GM12878 (cell line): Measurements from ENCODE around the gene KCNK13. TPM values are rescaled to one million over a fixed set of nuclear protein-coding genes. Genes with fewer than 3 reads are reported as not detected.

Source experiments
- ATAC-seq: fragments of 200-7000 bp; cut with Tn5 transposase; 3 replicates; pipeline ENCODE4 v1.9.1; 2020; ENCODE audit warnings: mild to moderate bottlenecking, moderate library complexity
- BruUV-seq: library from RNA; stranded (reverse); fragments of 400-500 nt; replicated peaks from 2 replicates; lab custom pipeline; 2021; lab: Mats Ljungman, UMichigan
- CTCF ChIA-PET: fragments of 300-600 bp; sonication (Branson Sonifier 250); formaldehyde crosslinking; extraction: SDS; loops from one replicate; lab custom pipeline; 2021; ENCODE audit warnings: inconsistent platforms; lab: Yijun Ruan, JAX
- POLR2A ChIA-PET: fragments of 350-600 bp; formaldehyde crosslinking; extraction: SDS; loops from one replicate; lab custom pipeline; 2021; ENCODE audit warnings: inconsistent platforms; lab: Charles Lee
- RAD21 ChIA-PET: fragments of 300-600 bp; sonication (Branson Sonifier 250); formaldehyde crosslinking; loops from one replicate; lab custom pipeline; 2023; ENCODE audit warnings: antibody characterized with exemption; ENCODE audit not compliant: unreplicated experiment; lab: Charles Lee
- SMC1A ChIA-PET: fragments of 300-600 bp; sonication (Branson Sonifier 250); formaldehyde crosslinking; loops from one replicate; lab custom pipeline; 2023; ENCODE audit not compliant: unreplicated experiment, uncharacterized antibody; lab: Charles Lee
- DNase-seq: peaks from one replicate; pipeline ENCODE4 v3.0.0-alpha.2; 2011; ENCODE audit warnings: low read depth, low spot score
- FAIRE-seq: peaks from 3 replicates; lab custom pipeline; 2011; peaks lifted over from hg19 to GRCh38; lab: Jason Lieb, UNC
- H2AFZ ChIP-seq: 2 replicates; pipeline ENCODE4 v1.6.0; 2011; ENCODE audit warnings: low read depth, low read length, control low read depth; ENCODE audit not compliant: control insufficient read depth
- H3K27ac ChIP-seq: 2 replicates; pipeline ENCODE4 v1.5.1; 2011; ENCODE audit warnings: control low read depth; ENCODE audit not compliant: control insufficient read depth, insufficient read depth
- H3K27me3 ChIP-seq, 2 experiments: replicated peaks in 1 of 2; 2 replicates each; pipeline versions ENCODE4 v1.6.0 to v1.6.1; 2011; ENCODE audit warnings: low read length in 1 of 2; ENCODE audit not compliant: control insufficient read depth in 2 of 2, insufficient read depth in 2 of 2
- H3K36me3 ChIP-seq, 2 experiments: 2 replicates each; pipeline ENCODE4 v1.5.1; 2011; ENCODE audit warnings: low read length in 1 of 2; ENCODE audit not compliant: control insufficient read depth in 2 of 2, insufficient read depth in 2 of 2
- H3K4me1 ChIP-seq: 2 replicates; pipeline ENCODE4 v1.6.1; 2011; ENCODE audit warnings: mild to moderate bottlenecking, low read length, moderate library complexity, mixed read lengths; ENCODE audit not compliant: control insufficient read depth, insufficient read depth
- H3K4me2 ChIP-seq: 2 replicates; pipeline ENCODE4 v1.6.0; 2011; ENCODE audit warnings: control low read depth; ENCODE audit not compliant: control insufficient read depth, insufficient read depth
- H3K4me3 ChIP-seq: fragments of 200-600 bp; sonication (generic); 2 replicates; pipeline ENCODE4 v1.5.1; 2016
- H3K79me2 ChIP-seq: 2 replicates; pipeline ENCODE4 v1.6.0; 2011; ENCODE audit warnings: low read length; ENCODE audit not compliant: control insufficient read depth, insufficient read depth
- H3K9ac ChIP-seq: 2 replicates; pipeline ENCODE4 v1.8.0; 2011; ENCODE audit warnings: low read length, control low read depth, mixed read lengths; ENCODE audit not compliant: control insufficient read depth, insufficient read depth
- H3K9me3 ChIP-seq: replicated peaks from 3 replicates; pipeline ENCODE4 v1.5.1; 2011; ENCODE audit warnings: mild to moderate bottlenecking, low read length; ENCODE audit not compliant: control insufficient read depth, insufficient read depth
- H4K20me1 ChIP-seq: 2 replicates; pipeline ENCODE4 v1.6.0; 2011; ENCODE audit not compliant: control insufficient read depth, insufficient read depth
- ASH2L ChIP-seq: fragments of 300-600, 200-600 bp; sonication (generic); IDR thresholded peaks from 2 replicates; pipeline ENCODE4 v1.6.1; 2017; ENCODE audit warnings: low read depth, mild to moderate bottlenecking, borderline replicate concordance
- BRCA1 ChIP-seq: IDR thresholded peaks from 2 replicates; pipeline ENCODE4 v1.6.1; 2011; ENCODE audit warnings: low read depth, low read length, improper control_type of control experiment
- CHD2 ChIP-seq: IDR thresholded peaks from 2 replicates; pipeline ENCODE4 v1.6.1; 2011; ENCODE audit warnings: low read depth, low read length, improper control_type of control experiment, borderline replicate concordance
- FOXM1 ChIP-seq: IDR thresholded peaks from 2 replicates; pipeline ENCODE4 v1.6.1; 2012; ENCODE audit warnings: low read depth, mild to moderate bottlenecking, inconsistent platforms, low read length, moderate library complexity
- IKZF2 ChIP-seq, 2 experiments: fragments of 450-650 bp; IDR thresholded peaks; 2 replicates each; pipeline ENCODE4 v1.6.1; 2017; ENCODE audit warnings: mild to moderate bottlenecking in 2 of 2, moderate library complexity in 2 of 2
- IRF5 ChIP-seq: fragments of 450-650 bp; IDR thresholded peaks from 2 replicates; pipeline ENCODE4 v1.6.1; 2017; ENCODE audit warnings: borderline replicate concordance
- LARP7 ChIP-seq: fragments of 450-650 bp; IDR thresholded peaks from 2 replicates; pipeline ENCODE4 v1.6.1; 2017; ENCODE audit warnings: mild to moderate bottlenecking
- MLLT1 ChIP-seq: fragments of 450-650 bp; IDR thresholded peaks from 2 replicates; pipeline ENCODE4 v1.6.1; 2016; ENCODE audit warnings: mild to moderate bottlenecking
- NBN ChIP-seq: fragments of 450-650 bp; IDR thresholded peaks from 2 replicates; pipeline ENCODE4 v1.6.1; 2016
- NR2C2 ChIP-seq: IDR thresholded peaks from 2 replicates; pipeline ENCODE4 v1.6.1; 2011; ENCODE audit warnings: borderline replicate concordance, low read depth; ENCODE audit not compliant: control insufficient read depth, insufficient read length
- PAX5 ChIP-seq: IDR thresholded peaks from 2 replicates; pipeline ENCODE4 v1.6.1; 2011; ENCODE audit warnings: low read depth, low read length, borderline replicate concordance
- POLR2A ChIP-seq: IDR thresholded peaks from 2 replicates; pipeline ENCODE4 v1.6.1; 2011; ENCODE audit warnings: low read depth, mild to moderate bottlenecking, low read length
- RAD21 ChIP-seq: IDR thresholded peaks from 2 replicates; pipeline ENCODE4 v1.6.1; 2011; ENCODE audit warnings: mild to moderate bottlenecking, low read depth, low read length, moderate library complexity; ENCODE audit not compliant: insufficient read depth
- RUNX3 ChIP-seq: IDR thresholded peaks from 2 replicates; pipeline ENCODE4 v1.6.1; 2012; ENCODE audit warnings: low read length, inconsistent platforms
- SREBF1 ChIP-seq: IDR thresholded peaks from 2 replicates; pipeline ENCODE4 v1.6.1; 2012; ENCODE audit warnings: mild to moderate bottlenecking, low read length
- STAT3 ChIP-seq: IDR thresholded peaks from 2 replicates; pipeline ENCODE4 v1.6.1; 2011; ENCODE audit warnings: low read depth, low read length, improper control_type of control experiment
- YY1 ChIP-seq: IDR thresholded peaks from 2 replicates; pipeline ENCODE4 v1.6.1; 2011; ENCODE audit warnings: low read depth, mild to moderate bottlenecking, low read length
- WGBS: methylation state at CpG from one replicate; pipeline ENCODE4 v1.1.6; 2016; ENCODE audit warnings: low lambda C conversion rate; ENCODE audit not compliant: insufficient replicate concordance, insufficient coverage; ENCODE audit errors: missing lambda C conversion rate; 5-methylcytosine and 5-hydroxymethylcytosine counted together
- in situ Hi-C: fragments of 300-500 bp; cut with MboI; formaldehyde crosslinking; loops from 9 replicates; pipeline ENCODE4 v1.14.3; 2018; ENCODE audit warnings: mixed read lengths
- intact Hi-C: fragments of 100-400 bp; cut with micrococcal nuclease; formaldehyde crosslinking; loops from one replicate; pipeline ENCODE4 v1.14.2; 2022; ENCODE audit not compliant: unreplicated experiment
- polyA plus RNA-seq, 11 experiments: library from polyadenylated mRNA; depleted of rRNA in 4 of 11; unstranded in 6 of 11; stranded (reverse) in 5 of 11; fragments of >200 nt; fragmentation: Nextera tagmentation in 4 of 11; fragmentation: Illumina TruSeq in 1 of 11; extraction: Ambion mirVana in 4 of 11; extraction: Trizol in 1 of 11; gene quantifications; 1 replicate in 1 of 11; 2 replicates in 10 of 11; pipeline versions ENCODE4 v1.2.1 to v1.2.3, GENCODE V29; 2011 to 2016; ENCODE audit warnings: inconsistent platforms in 2 of 11, missing spikeins in 2 of 11, low read depth in 1 of 11
- total RNA-seq, 4 experiments: library from RNA; depleted of rRNA in 3 of 4; stranded (reverse); fragments of >200 nt in 3 of 4; fragmentation: Illumina TruSeq in 1 of 4; extraction: Trizol in 1 of 4; gene quantifications; 2 replicates each; pipeline versions ENCODE4 v1.2.1 to v1.2.3, GENCODE V29; 2013 to 2021
- TF ChIP-seq, protein P1 (sequence below): fragments of 450-650 bp; IDR thresholded peaks from 2 replicates; pipeline ENCODE4 v1.6.1; 2018; ENCODE audit warnings: borderline replicate concordance, mild to moderate bottlenecking; ENCODE audit not compliant: partially characterized antibody

KCNK13 gene
- total and polyA plus RNA-seq, 10 of the 15 experiments (the other 5 are each of a cell fraction or from before 2014, with no cell fraction given), result not detected

GRCh38 chr14:90179357-90179756 is 117.6 kb downstream of the KCNK13 start (continued):
- TF ChIP-seq, protein P1, sequence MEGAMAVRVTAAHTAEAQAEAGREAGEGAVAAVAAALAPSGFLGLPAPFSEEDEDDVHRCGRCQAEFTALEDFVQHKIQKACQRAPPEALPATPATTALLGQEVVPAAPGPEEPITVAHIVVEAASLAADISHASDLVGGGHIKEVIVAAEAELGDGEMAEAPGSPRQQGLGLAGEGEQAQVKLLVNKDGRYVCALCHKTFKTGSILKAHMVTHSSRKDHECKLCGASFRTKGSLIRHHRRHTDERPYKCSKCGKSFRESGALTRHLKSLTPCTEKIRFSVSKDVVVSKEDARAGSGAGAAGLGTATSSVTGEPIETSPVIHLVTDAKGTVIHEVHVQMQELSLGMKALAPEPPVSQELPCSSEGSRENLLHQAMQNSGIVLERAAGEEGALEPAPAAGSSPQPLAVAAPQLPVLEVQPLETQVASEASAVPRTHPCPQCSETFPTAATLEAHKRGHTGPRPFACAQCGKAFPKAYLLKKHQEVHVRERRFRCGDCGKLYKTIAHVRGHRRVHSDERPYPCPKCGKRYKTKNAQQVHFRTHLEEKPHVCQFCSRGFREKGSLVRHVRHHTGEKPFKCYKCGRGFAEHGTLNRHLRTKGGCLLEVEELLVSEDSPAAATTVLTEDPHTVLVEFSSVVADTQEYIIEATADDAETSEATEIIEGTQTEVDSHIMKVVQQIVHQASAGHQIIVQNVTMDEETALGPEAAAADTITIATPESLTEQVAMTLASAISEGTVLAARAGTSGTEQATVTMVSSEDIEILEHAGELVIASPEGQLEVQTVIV, result no peak
- TF ChIP-seq PAX5, result no peak
- no peak for TF ChIP-seq POLR2A

- H3K9me3 ChIP-seq, result no peaks in the 10 kb centered on the region
- TF ChIP-seq STAT3, result no peak
- no peak for TF ChIP-seq NR2C2
- no peak for TF ChIP-seq IKZF2 (IDR thresholded peaks at IDR 0.05)
- no peak for TF ChIP-seq LARP7
- no peak for TF ChIP-seq YY1
- no peak for TF ChIP-seq ASH2L
- TF ChIP-seq SREBF1, result no peak
- TF ChIP-seq IRF5, result no peak
- no peak for TF ChIP-seq BRCA1
- TF ChIP-seq CHD2, result no peak
- TF ChIP-seq MLLT1, result no peak
- no peak for TF ChIP-seq NBN
- TF ChIP-seq RUNX3, result no peak
- TF ChIP-seq FOXM1, result no peak
- TF ChIP-seq RAD21, result no peak
- ATAC-seq, result no peak
- H3K27ac ChIP-seq, result no peak overlapping the region
- ChIA-PET CTCF (interaction anchor here (1.1 kb wide), 1 partner anchor 374 kb away, joined by 3 read pairs; no protein-coding TSS in a partner anchor), SMC1A (no interaction called here), RAD21 (no interaction called here), POLR2A (no interaction called here)
- H3K4me1 ChIP-seq, result no peaks in the 10 kb centered on the region
- no peak for DNase-seq
- WGBS, result 28% methylated on average over 4 of the region's 4 CpGs
- no peak overlapping the region for H3K9ac ChIP-seq
- no peak for FAIRE-seq
- H3K27me3 ChIP-seq, result no peaks in the 10 kb centered on the region
- H3K4me3 ChIP-seq, result no peak overlapping the region
- intact Hi-C loops, result loop anchor here (10.0 kb wide), 1 partner anchor 665 kb away; no protein-coding TSS in a partner anchor
- H4K20me1 ChIP-seq, result no peaks in the 10 kb centered on the region
- no peak overlapping the region for H3K4me2 ChIP-seq
- no peak overlapping the region for H2AFZ ChIP-seq
- no peaks in the 10 kb centered on the region for H3K79me2 ChIP-seq
- no peaks in the 10 kb centered on the region for H3K36me3 ChIP-seq
- in situ Hi-C loops, result no loop called here
- BruUV-seq, result no TSS peak
These were observed 118.3 kb downstream of the KCNK13 start for GRCh38 chr14:90179809-90180779.
